VCaP (cell line): ENCODE data around the gene ATP12A.

Experiments used
- H3K27ac ChIP-seq: fragments of 450-650 bp; 2 replicates; pipeline ENCODE4 v1.5.1; 2017
- TF ChIP-seq, protein P1 (sequence below): fragments of 450-650 bp; conservative IDR thresholded peaks from 2 replicates; pipeline ENCODE4 v1.5.1; 2017; ENCODE audit warnings: mild to moderate bottlenecking, moderate library complexity

The ATP12A gene

DNA sequence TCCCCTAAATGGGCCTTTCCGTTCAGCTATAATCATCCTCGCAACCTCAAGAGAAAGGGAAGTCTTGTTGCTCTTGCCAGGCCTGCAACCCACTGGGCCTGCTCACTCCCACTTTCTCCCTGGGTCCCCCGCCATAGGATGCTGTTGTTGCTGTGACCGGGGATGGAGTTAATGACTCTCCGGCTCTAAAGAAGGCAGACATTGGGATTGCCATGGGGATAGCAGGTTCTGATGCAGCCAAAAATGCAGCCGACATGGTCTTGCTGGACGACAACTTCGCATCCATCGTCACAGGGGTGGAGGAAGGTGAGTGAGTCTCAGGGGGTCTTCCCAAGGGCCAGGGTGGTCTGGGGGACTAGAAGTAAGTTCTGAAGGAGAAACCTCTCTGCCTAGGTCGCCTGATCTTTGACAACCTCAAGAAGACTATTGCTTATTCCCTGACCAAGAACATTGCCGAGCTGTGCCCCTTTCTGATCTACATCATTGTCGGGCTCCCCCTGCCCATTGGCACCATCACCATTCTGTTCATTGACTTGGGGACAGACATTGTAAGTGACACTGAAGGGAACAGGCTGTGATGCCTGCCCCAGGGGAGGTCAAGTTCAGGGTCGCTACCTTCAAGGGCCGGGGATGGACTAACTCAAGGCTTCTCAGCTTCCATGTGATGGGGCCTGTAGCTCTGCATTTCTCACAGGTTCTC is 26.8 kb downstream of the ATP12A start:
- H3K27ac ChIP-seq = no peak overlapping the region
- TF ChIP-seq, protein P1, sequence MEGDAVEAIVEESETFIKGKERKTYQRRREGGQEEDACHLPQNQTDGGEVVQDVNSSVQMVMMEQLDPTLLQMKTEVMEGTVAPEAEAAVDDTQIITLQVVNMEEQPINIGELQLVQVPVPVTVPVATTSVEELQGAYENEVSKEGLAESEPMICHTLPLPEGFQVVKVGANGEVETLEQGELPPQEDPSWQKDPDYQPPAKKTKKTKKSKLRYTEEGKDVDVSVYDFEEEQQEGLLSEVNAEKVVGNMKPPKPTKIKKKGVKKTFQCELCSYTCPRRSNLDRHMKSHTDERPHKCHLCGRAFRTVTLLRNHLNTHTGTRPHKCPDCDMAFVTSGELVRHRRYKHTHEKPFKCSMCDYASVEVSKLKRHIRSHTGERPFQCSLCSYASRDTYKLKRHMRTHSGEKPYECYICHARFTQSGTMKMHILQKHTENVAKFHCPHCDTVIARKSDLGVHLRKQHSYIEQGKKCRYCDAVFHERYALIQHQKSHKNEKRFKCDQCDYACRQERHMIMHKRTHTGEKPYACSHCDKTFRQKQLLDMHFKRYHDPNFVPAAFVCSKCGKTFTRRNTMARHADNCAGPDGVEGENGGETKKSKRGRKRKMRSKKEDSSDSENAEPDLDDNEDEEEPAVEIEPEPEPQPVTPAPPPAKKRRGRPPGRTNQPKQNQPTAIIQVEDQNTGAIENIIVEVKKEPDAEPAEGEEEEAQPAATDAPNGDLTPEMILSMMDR = no peak

DNA sequence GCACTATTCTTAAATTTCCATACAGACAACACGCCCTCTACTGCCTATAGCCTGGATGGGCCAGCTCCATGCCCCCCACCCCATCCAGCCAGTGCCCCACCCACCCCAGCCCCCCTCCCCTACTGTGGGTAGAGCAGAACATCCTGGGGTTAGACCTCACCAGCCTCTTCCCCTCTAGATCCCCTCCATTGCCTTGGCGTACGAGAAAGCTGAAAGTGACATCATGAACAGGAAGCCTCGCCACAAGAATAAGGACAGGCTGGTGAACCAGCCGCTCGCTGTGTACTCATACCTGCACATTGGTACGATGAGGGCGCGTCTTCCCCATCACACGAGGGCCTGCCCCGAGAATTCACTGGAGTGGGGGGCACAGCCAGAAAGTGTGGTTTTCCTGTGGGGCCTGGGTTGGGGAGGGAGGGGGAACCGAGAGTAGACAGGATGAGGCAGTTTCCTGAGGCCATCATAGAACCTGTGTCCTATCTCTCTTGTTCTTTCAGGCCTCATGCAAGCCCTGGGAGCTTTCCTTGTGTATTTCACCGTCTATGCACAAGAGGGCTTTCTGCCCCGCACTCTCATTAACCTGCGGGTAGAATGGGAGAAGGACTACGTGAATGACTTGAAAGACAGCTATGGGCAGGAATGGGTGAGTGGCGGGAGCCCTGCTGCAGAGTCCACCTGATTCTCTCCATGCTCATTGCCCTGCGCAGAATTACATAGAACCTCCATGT is 29.1 kb downstream of the ATP12A start:
- no peak overlapping the region for H3K27ac ChIP-seq
- TF ChIP-seq, protein P1 = no peak

DNA sequence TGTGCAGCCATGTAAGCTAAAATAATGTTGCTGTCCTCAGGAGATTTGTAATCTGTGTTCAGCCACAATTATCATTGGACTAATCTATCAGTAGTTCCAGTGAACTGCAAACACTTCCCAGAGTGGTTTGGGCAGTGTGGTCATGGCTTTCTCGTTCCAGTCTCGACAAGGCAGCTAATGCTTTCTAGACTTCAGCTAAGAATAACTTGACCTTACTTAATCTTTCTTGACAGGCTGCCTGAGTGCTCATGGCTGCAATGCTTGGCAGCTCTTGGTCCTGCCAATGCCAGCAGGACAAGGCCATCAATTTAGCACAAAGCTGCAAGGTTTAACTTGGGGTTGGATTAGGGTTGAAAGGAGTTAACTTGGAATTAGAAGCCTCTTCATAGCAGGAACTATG is 32.8 kb downstream of the ATP12A start:
- H3K27ac ChIP-seq = no peak overlapping the region
- TF ChIP-seq, protein P1 = no peak

DNA sequence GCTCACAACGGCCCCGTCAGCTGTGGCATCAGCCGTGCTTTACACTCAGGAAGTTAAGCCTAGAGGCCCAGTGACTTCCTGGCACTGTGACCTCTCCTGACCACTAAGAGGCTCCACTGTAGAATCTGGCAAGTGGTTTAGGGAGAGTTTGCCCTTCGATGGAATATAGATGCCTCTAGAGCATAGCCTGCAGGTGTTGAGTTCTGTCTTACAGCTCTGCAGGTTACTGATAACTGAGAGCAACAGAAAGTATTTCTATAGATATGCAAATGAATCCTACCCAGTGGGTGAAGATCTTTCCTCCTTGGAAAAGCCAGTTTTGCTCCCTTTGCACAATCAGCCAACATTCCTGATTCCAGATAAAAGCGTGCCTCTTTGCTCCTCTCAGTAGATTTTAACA is 35.8 kb downstream of the ATP12A start:
- H3K27ac ChIP-seq = no peak overlapping the region
- TF ChIP-seq, protein P1 = no peak

DNA sequence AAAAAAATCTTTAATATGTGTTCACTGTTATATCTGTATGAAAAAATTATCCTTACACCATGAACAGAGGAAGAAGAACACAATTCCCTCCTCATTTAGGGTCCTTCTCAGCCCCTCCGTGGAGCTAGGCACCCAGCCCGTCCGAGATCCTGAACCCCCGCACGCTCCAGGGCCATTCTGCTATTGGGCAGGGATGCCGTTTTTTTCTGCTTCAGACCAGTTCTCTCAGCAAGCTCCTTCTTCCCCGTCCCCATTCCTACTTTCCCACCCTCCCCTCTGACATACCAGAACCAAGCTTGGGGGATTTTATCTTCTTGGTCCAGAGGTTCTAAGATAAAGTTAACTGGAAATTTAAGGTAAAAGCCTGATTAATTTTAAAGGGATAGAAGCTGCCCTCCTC is 36.2 kb downstream of the ATP12A start:
- TF ChIP-seq, protein P1 = no peak
- no peak overlapping the region for H3K27ac ChIP-seq

DNA sequence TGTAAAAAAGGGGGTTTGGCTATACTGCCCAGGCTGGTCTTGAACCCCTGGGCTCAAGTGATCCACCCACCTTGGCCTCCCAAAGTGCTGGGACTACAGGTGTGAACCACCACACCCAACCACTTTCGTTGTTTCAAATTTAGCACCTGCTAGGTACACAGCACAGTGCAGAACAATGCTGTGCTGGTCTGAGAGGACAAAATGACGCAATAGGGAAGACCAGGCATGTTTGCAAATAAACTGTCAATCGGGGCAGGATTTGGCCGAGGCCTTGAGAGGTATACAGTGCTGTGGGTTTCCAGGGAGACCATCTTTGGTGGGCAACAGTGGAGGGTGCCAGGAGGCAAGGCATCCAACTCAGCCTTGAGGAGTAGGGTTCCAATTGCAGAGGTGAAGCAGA is 37.0 kb downstream of the ATP12A start:
- TF ChIP-seq, protein P1 = no peak
- H3K27ac ChIP-seq = no peak overlapping the region

DNA sequence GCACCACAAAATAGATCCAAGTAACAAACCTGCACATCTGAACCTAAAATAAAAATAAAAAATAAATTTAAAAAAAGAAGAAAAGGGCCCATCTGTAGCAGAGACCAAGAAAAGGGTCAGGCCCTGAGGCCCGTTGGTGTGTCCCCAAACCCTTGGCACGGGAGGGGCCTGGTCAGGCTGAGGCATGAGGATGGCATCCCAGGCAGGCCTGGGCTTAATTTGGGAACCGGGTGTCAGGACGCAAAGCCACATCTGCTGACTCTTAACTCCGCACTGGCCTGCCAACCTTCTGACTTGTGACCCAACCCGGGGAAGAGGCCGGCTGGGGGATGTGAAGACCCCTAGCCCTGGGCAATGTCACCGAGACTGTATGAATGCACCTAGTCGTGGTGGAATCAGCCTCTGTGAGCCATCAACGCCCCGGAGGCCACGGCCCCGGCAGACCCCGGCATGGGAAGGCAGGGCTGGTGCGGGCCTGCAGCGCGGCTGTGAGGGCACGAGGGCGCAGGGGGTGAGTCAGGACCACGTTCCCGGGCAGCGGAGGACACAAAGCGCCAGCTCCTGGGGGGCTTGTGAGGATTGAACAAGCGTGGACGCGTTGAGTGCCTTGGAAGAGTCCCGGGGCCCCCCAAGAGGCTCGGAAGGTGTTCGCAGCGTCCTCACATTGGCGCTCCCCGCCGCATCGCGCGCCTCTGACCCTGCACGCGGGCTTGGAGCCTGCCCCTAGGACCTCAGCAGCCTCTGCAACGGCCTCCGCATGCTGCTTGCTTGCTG is 38.2 kb downstream of the ATP12A start:
- H3K27ac ChIP-seq = no peak overlapping the region

More for the DNA sequence above, 38.2 kb downstream of the ATP12A start:
- TF ChIP-seq, protein P1 = no peak
